Tibial artery (tissue), 4 donors: ENCODE data around the gene PEX13.

Experiments used
- DNase-seq, 2 donors: peaks; one replicate each; pipeline ENCODE4 v3.0.0-alpha.2; 2019
- H3K27ac ChIP-seq, 2 donors: fragments of 200-600 bp; sonication (generic) in 1 of 2; 1 replicate in 1 of 2; 2 replicates in 1 of 2; pipeline ENCODE4 v1.5.1; 2018 to 2019; ENCODE audit warnings: mild to moderate bottlenecking in 1 of 2
- H3K27me3 ChIP-seq, 2 donors: fragments of 200-600 bp; sonication (generic) in 1 of 2; one replicate each; pipeline versions ENCODE4 v1.5.1 to v1.6.0; 2016 to 2019
- H3K36me3 ChIP-seq, 3 donors: fragments of 200-600 bp; sonication (generic) in 2 of 3; one replicate each; pipeline ENCODE4 v1.5.1; 2016 to 2019; ENCODE audit warnings: mild to moderate bottlenecking in 2 of 3
- H3K4me1 ChIP-seq, 4 donors: fragments of 200-600 bp; sonication (generic) in 2 of 4; 1 replicate in 3 of 4; 2 replicates in 1 of 4; pipeline ENCODE4 v1.5.1; 2016 to 2019
- H3K4me3 ChIP-seq, 2 donors: fragments of 200-600 bp; sonication (generic) in 1 of 2; 1 replicate in 1 of 2; 2 replicates in 1 of 2; pipeline ENCODE4 v1.5.1; 2018 to 2019; ENCODE audit warnings: mild to moderate bottlenecking in 2 of 2
- H3K9me3 ChIP-seq, 3 donors: fragments of 200-600 bp; sonication (generic) in 1 of 3; one replicate each; pipeline ENCODE4 v1.5.1; 2016 to 2019
- intact Hi-C: fragments of 100-400 bp; cut with DNase I; formaldehyde crosslinking; loops from one replicate; pipeline ENCODE4 v1.15.0; 2023; ENCODE audit warnings: low total_unique reads
- TF ChIP-seq, protein P1 (sequence below), 2 experiments: fragments of 200-600 bp in 1 of 2; fragments of 450-650 bp in 1 of 2; IDR thresholded peaks; one replicate each; pipeline ENCODE4 v1.5.1; 2017 to 2019; ENCODE audit warnings: antibody characterized with exemption in 2 of 2, mild to moderate bottlenecking in 1 of 2, moderate library complexity in 1 of 2

PEX13 gene

GRCh38 chr2:61090386-61090921, 72.9 kb downstream of the PEX13 start:
- DNase-seq, result no peak
- intact Hi-C loops, result no loop called here
- no peaks in the 10 kb centered on the region for H3K27me3 ChIP-seq
- no peak overlapping the region for H3K27ac ChIP-seq
- H3K9me3 ChIP-seq, result no peaks in the 10 kb centered on the region
- H3K4me1 ChIP-seq, result no peaks in the 10 kb centered on the region
- H3K4me3 ChIP-seq, result no peak overlapping the region
- TF ChIP-seq, protein P1, sequence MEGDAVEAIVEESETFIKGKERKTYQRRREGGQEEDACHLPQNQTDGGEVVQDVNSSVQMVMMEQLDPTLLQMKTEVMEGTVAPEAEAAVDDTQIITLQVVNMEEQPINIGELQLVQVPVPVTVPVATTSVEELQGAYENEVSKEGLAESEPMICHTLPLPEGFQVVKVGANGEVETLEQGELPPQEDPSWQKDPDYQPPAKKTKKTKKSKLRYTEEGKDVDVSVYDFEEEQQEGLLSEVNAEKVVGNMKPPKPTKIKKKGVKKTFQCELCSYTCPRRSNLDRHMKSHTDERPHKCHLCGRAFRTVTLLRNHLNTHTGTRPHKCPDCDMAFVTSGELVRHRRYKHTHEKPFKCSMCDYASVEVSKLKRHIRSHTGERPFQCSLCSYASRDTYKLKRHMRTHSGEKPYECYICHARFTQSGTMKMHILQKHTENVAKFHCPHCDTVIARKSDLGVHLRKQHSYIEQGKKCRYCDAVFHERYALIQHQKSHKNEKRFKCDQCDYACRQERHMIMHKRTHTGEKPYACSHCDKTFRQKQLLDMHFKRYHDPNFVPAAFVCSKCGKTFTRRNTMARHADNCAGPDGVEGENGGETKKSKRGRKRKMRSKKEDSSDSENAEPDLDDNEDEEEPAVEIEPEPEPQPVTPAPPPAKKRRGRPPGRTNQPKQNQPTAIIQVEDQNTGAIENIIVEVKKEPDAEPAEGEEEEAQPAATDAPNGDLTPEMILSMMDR (IDR thresholded peaks at IDR 0.05), result no peak
- H3K36me3 ChIP-seq, result peaks cover 38 to 52% (median 45%) of the 10 kb centered on the region in 3 donors

GRCh38 chr2:61091485-61091884, 74.0 kb downstream of the PEX13 start:
- no peak overlapping the region for H3K27ac ChIP-seq
- no peaks in the 10 kb centered on the region for H3K4me1 ChIP-seq
- intact Hi-C loops, result no loop called here
- H3K36me3 ChIP-seq, result peaks cover 28 to 47% (median 36%) of the 10 kb centered on the region in 3 donors
- TF ChIP-seq, protein P1 (IDR thresholded peaks at IDR 0.05), result no peak
- H3K27me3 ChIP-seq, result no peaks in the 10 kb centered on the region
- no peak for DNase-seq
- no peak overlapping the region for H3K4me3 ChIP-seq
- no peaks in the 10 kb centered on the region for H3K9me3 ChIP-seq

GRCh38 chr2:61096438-61096837, 78.9 kb downstream of the PEX13 start:
- DNase-seq, result no peak
- intact Hi-C loops, result no loop called here
- Histone ChIP-seq H3K4me3 (no peak overlapping the region), H3K36me3 (peaks cover under 1 to 8% (median 4%) of the 10 kb centered on the region in 3 donors), H3K27me3 (no peaks in the 10 kb centered on the region), H3K9me3 (no peaks in the 10 kb centered on the region), H3K27ac (no peak overlapping the region), H3K4me1 (no peaks in the 10 kb centered on the region)
- TF ChIP-seq, protein P1 (IDR thresholded peaks at IDR 0.05), result no peak

GRCh38 chr2:61100801-61101200, 83.3 kb downstream of the PEX13 start:
- Histone ChIP-seq H3K27ac (no peak overlapping the region), H3K9me3 (no peaks in the 10 kb centered on the region), H3K36me3 (peaks cover 0 to 25% (median 0%) of the 10 kb centered on the region in 3 donors), H3K4me3 (no peak overlapping the region), H3K4me1 (no peaks in the 10 kb centered on the region), H3K27me3 (no peaks in the 10 kb centered on the region)
- TF ChIP-seq, protein P1 (IDR thresholded peaks at IDR 0.05), result no peak
- intact Hi-C loops, result no loop called here
- DNase-seq, result no peak
